Neutrophil (primary cell): ENCODE results near the gene SPG7.

ENCODE experiments used
- H3K27ac ChIP-seq: fragments of 200-600 bp; sonication (generic); 2 replicates; pipeline ENCODE4 v1.5.1; 2016; ENCODE audit warnings: mild to moderate bottlenecking, moderate library complexity
- H3K27me3 ChIP-seq: fragments of 200-600 bp; sonication (generic); 2 replicates; pipeline ENCODE4 v1.6.0; 2016; ENCODE audit warnings: mild to moderate bottlenecking
- H3K36me3 ChIP-seq: fragments of 200-600 bp; sonication (generic); 2 replicates; pipeline ENCODE4 v1.5.1; 2017
- H3K4me1 ChIP-seq, 2 experiments: fragments of 200-600 bp in 1 of 2; sonication (generic) in 1 of 2; 1 replicate in 1 of 2; 2 replicates in 1 of 2; pipeline versions ENCODE4 v1.5.1 to v1.6.1; 2013 to 2016; ENCODE audit warnings: low read depth in 1 of 2, low read length in 1 of 2, mild to moderate bottlenecking in 1 of 2, moderate library complexity in 1 of 2; ENCODE audit not compliant: control insufficient read depth in 1 of 2, insufficient read depth in 1 of 2
- H3K4me3 ChIP-seq, 2 experiments: fragments of 200-600 bp in 1 of 2; sonication (generic) in 1 of 2; 1 replicate in 1 of 2; 2 replicates in 1 of 2; pipeline ENCODE4 v1.5.1; 2013 to 2016; ENCODE audit warnings: low read depth in 1 of 2, low read length in 1 of 2, mild to moderate bottlenecking in 1 of 2, moderate library complexity in 1 of 2
- H3K9me3 ChIP-seq: fragments of 200-600 bp; sonication (generic); 2 replicates; pipeline ENCODE4 v1.5.1; 2016
- TF ChIP-seq, protein P1 (sequence below): fragments of 200-600 bp; sonication (generic); IDR thresholded peaks from 2 replicates; pipeline ENCODE4 v1.5.1; 2016; ENCODE audit warnings: antibody characterized with exemption

SPG7 gene

DNA sequence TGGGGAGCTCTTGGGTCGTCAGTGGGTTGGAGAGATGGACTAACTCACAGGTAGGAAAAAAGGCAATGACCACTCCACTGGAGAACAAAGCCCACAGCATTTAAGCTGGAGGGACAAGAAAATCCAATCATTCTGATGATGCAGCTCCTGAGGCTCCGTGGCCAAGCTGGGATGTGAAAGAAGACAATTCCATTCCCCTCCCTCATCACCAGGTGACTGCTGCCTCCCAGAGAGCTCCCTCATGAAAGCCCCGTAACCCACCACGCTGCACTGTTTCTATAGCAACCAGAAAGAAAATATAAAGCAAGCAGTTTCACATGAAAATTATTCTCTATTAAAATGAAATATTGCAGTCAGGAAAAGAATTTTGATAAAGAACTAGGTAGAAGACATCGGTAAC is 33.1 kb upstream of the SPG7 start:
- H3K27ac ChIP-seq, result peak overlapping the region; percentile 76
- H3K9me3 ChIP-seq, result no peaks in the 10 kb centered on the region
- peaks cover 66 to 86% of the 10 kb centered on the region in 2 experiments for H3K4me1 ChIP-seq
- no peaks in the 10 kb centered on the region for H3K36me3 ChIP-seq
- TF ChIP-seq, protein P1, sequence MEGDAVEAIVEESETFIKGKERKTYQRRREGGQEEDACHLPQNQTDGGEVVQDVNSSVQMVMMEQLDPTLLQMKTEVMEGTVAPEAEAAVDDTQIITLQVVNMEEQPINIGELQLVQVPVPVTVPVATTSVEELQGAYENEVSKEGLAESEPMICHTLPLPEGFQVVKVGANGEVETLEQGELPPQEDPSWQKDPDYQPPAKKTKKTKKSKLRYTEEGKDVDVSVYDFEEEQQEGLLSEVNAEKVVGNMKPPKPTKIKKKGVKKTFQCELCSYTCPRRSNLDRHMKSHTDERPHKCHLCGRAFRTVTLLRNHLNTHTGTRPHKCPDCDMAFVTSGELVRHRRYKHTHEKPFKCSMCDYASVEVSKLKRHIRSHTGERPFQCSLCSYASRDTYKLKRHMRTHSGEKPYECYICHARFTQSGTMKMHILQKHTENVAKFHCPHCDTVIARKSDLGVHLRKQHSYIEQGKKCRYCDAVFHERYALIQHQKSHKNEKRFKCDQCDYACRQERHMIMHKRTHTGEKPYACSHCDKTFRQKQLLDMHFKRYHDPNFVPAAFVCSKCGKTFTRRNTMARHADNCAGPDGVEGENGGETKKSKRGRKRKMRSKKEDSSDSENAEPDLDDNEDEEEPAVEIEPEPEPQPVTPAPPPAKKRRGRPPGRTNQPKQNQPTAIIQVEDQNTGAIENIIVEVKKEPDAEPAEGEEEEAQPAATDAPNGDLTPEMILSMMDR, result no peak
- H3K27me3 ChIP-seq, result no peaks in the 10 kb centered on the region
- no peak overlapping the region for H3K4me3 ChIP-seq

DNA sequence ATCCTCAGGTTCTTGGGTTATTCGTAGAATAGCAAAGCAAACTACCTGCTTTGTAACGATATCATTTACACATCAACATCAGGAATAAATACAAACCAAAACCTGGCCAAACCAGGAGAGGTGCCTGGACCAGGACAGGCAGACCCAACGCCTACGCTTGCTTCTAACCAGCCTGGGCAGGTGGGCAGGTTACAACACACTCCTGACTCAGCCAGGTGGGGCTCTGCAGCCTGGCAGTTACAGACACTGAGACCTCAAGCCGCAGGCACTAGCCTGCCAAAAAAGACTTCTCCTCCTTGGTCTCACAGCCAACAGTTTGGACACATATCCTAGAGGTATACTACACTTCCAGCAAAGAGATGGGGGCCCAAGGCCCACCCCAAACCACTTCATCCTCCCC is 31.8 kb upstream of the SPG7 start:
- Histone ChIP-seq H3K4me1 (peaks cover 60 to 73% of the 10 kb centered on the region in 2 experiments), H3K27ac (peak overlapping the region; percentile 79), H3K27me3 (no peaks in the 10 kb centered on the region), H3K9me3 (no peaks in the 10 kb centered on the region), H3K4me3 (no peak overlapping the region), H3K36me3 (no peaks in the 10 kb centered on the region)
- TF ChIP-seq, protein P1, result no peak

DNA sequence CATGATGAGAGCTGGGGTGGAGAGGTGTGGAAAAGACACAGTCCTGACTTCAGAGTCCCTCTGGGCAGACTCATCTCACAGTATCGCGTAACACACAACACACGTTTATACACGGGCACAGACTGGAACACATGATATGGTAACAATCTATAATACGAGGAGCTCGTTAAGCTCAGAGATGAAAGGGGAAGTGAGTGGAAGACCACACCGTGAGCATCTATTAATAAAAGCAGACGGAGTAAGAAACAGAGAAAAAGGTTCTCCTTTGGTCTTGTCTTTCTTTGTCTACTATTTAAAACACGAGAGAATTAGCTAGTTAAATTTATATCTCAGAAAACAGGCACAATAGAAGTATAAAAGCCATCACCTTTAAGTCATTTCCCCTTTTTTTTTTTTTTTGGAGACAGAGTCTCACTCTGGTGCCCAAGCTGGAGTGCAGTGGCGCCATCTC is 31.4 kb upstream of the SPG7 start:
- Histone ChIP-seq H3K9me3 (no peaks in the 10 kb centered on the region), H3K4me1 (peaks cover 56 to 69% of the 10 kb centered on the region in 2 experiments), H3K36me3 (no peaks in the 10 kb centered on the region), H3K27me3 (no peaks in the 10 kb centered on the region), H3K27ac (peak overlapping the region; percentile 79), H3K4me3 (no peak overlapping the region)
- TF ChIP-seq, protein P1, result no peak

DNA sequence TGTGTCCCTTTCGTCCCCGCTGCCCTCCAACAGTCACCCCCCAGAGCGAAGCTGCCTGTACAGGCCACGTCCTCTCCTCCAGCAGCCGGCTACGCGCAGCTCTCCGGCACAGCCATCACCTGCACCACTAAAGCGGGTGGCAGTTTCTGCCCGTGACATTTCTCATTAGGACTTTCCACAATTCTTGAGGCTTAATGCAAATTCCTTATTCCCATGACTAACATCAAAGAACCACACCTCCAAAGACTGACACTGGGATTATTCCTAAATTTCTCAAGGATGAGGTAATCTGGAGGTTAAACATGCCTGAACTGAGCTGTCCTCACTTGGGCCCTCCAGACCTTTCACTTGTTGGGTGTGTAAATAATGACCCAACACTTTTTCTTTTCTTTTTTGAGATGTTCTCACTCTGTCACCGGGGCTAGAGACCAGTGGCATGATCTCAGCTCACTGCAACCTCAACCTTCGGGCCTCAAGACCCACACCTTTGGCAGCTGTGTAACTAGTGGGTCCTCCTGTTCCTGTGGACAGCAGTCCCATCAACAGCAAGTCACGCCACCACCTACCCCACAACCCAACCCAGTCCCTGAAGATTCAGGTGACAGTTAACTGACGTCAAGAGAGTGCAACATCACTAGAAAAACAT is 29.5 kb upstream of the SPG7 start:
- no peaks in the 10 kb centered on the region for H3K36me3 ChIP-seq
- H3K4me1 ChIP-seq, result peaks cover 56 to 69% of the 10 kb centered on the region in 2 experiments
- TF ChIP-seq, protein P1, result no peak
- no peaks in the 10 kb centered on the region for H3K9me3 ChIP-seq
- no peak overlapping the region for H3K4me3 ChIP-seq
- H3K27me3 ChIP-seq, result no peaks in the 10 kb centered on the region
- peak overlapping the region; percentile 79 for H3K27ac ChIP-seq

DNA sequence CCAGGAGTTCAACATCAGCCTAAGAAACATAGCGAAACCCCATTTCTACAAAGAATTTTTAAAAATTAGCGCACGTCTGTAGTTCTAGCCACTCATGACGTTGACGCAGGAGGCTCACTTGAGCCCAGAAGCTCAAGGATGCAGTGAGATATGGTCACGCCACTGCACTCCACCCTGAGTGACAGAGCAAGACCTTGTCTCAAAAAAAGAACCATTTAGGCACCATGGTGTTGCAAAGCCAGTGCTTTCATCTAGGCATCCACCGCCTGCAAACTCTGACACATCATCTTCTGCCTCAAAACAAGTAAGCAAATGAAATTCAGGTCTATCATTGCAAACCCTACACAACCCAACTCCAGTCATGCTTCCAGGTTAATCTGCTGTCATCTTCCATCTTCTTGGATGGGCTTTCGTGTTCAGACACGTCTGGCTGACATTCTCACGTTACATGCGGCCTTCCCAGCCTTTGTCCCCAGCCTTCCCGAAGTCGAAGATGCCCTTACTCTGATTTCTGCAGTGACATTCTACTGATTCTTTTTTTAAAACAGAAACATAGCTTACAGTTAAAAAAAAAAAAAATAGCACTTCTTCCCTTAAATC is 26.7 kb upstream of the SPG7 start:
- Histone ChIP-seq H3K27me3 (no peaks in the 10 kb centered on the region), H3K27ac (peak overlapping the region; percentile 57), H3K36me3 (no peaks in the 10 kb centered on the region), H3K4me1 (peaks cover 67 to 73% of the 10 kb centered on the region in 2 experiments), H3K4me3 (no peak overlapping the region), H3K9me3 (no peaks in the 10 kb centered on the region)
- TF ChIP-seq, protein P1, result no peak
